Transverse colon (tissue), 4 donors: Measurements from ENCODE around the gene GRAP. TPM values are rescaled to one million over a fixed set of nuclear protein-coding genes. Genes with fewer than 3 reads are reported as not detected.
A peak's percentile ranks its signal among the peaks of the same experiment; 100 is the strongest.

Experiments
- DNase-seq: peaks from one replicate; pipeline ENCODE4 v3.0.0-alpha.2; 2019
- H3K27ac ChIP-seq, 4 donors: fragments of 200-600 bp; sonication (generic); 2 replicates each; pipeline ENCODE4 v1.5.1; 2016 to 2018; ENCODE audit warnings: inconsistent platforms in 4 of 4
- H3K27me3 ChIP-seq: fragments of 200-600 bp; sonication (generic); 2 replicates; pipeline ENCODE4 v1.5.1; 2017; ENCODE audit warnings: inconsistent platforms
- H3K36me3 ChIP-seq, 4 donors: fragments of 200-600 bp; sonication (generic); 2 replicates each; pipeline ENCODE4 v1.5.1; 2017 to 2019; ENCODE audit warnings: inconsistent platforms in 4 of 4
- H3K4me1 ChIP-seq, 4 donors: fragments of 200-600 bp; sonication (generic); 2 replicates each; pipeline ENCODE4 v1.5.1; 2017 to 2020; ENCODE audit warnings: inconsistent platforms in 4 of 4
- H3K4me3 ChIP-seq, 4 donors: fragments of 200-600 bp; sonication (generic); 1 replicate in 1 of 4; 2 replicates in 3 of 4; pipeline versions ENCODE4 v1.5.1 to v1.6.1; 2017 to 2019; ENCODE audit warnings: inconsistent platforms in 4 of 4
- H3K9me3 ChIP-seq, 2 donors: fragments of 200-600 bp; sonication (generic); 2 replicates each; pipeline ENCODE4 v1.5.1; 2017 to 2019; ENCODE audit warnings: inconsistent platforms in 2 of 2
- CTCF ChIP-seq, 5 experiments: fragments of 200-600 bp in 3 of 5; fragments of 450-650 bp in 2 of 5; sonication (generic) in 3 of 5; IDR thresholded peaks; 1 replicate in 2 of 5; 2 replicates in 3 of 5; pipeline ENCODE4 v1.5.1; 2016 to 2017; ENCODE audit warnings: antibody characterized with exemption in 5 of 5, inconsistent platforms in 3 of 5, mild to moderate bottlenecking in 2 of 5, moderate library complexity in 1 of 5
- EP300 ChIP-seq: sonication (generic); formaldehyde crosslinking; IDR thresholded peaks from one replicate; pipeline ENCODE4 v1.6.1; 2017; ENCODE audit warnings: antibody characterized with exemption, low read depth
- POLR2A ChIP-seq: fragments of 450-650 bp; IDR thresholded peaks from one replicate; pipeline ENCODE4 v1.6.1; 2016; ENCODE audit warnings: antibody characterized with exemption, mild to moderate bottlenecking, moderate library complexity
- POLR2AphosphoS5 ChIP-seq, 3 donors: sonication (generic); formaldehyde crosslinking; IDR thresholded peaks; one replicate each; pipeline ENCODE4 v1.6.1; 2016; ENCODE audit warnings: antibody characterized with exemption in 3 of 3
- WGBS, 2 donors: methylation state at CpG; one replicate each; pipeline ENCODE4 v1.1.5; 2018; ENCODE audit warnings: low coverage in 1 of 2; 5-methylcytosine and 5-hydroxymethylcytosine counted together
- in situ Hi-C, 4 donors: fragments of 200-750 bp; cut with MboI; loops; one replicate each; pipeline versions ENCODE4 v1.15.0 to v1.15.1; 2017; ENCODE audit warnings: low sequenced_read_pairs in 3 of 4, low pct_ligation_motif_present in 1 of 4, low pct_unique_long_range_greater_than_20kb in 1 of 4
- intact Hi-C: fragments of 100-400 bp; cut with DNase I; formaldehyde crosslinking; loops from one replicate; pipeline ENCODE4 v1.15.1; 2023; ENCODE audit warnings: low total_unique reads
- total RNA-seq, 4 donors: library from RNA; depleted of rRNA; stranded (reverse); fragments of >200 nt; gene quantifications; one replicate each; pipeline ENCODE4 v1.1.0, GENCODE V29; 2016

GRAP gene
- total RNA-seq, 4 donors from 2014 or later = 1.6 to 20.2 (median 5.5) TPM

- 69% methylated on average over 13 of the region's 13 CpGs; no CpG with 5 or more reads in 1 of the 2 donors for WGBS, 2 donors
- no peak for DNase-seq
- H3K4me3 ChIP-seq = no peak overlapping the region
- H3K9me3 ChIP-seq = no peaks in the 10 kb centered on the region
- no peaks in the 10 kb centered on the region for H3K36me3 ChIP-seq
- H3K27me3 ChIP-seq = no peaks in the 10 kb centered on the region
- H3K4me1 ChIP-seq = peaks cover 9 to 49% (median 39%) of the 10 kb centered on the region in 4 donors
- TF ChIP-seq POLR2AphosphoS5 (IDR thresholded peaks at IDR 0.05) (no peak), POLR2A (no peak), EP300 (no peak), CTCF (IDR thresholded peaks at IDR 0.05) (no peak)
- in situ Hi-C loops = no loop called here
- intact Hi-C loops = no loop called here
- peak overlapping the region; percentile 87 to 94 (median 88) for H3K27ac ChIP-seq
Measured at GRCh38 chr17:18980682-18981334, 65.9 kb downstream of the GRAP start.

- Histone ChIP-seq H3K4me3 (no peak overlapping the region), H3K27ac (no peak overlapping the region), H3K9me3 (no peaks in the 10 kb centered on the region), H3K36me3 (no peaks in the 10 kb centered on the region), H3K27me3 (no peaks in the 10 kb centered on the region), H3K4me1 (peaks cover 9 to 51% (median 46%) of the 10 kb centered on the region in 4 donors)
- intact Hi-C loops = no loop called here
- no peak for DNase-seq
- in situ Hi-C loops = no loop called here
- no peak for TF ChIP-seq POLR2AphosphoS5 (IDR thresholded peaks at IDR 0.05)
- TF ChIP-seq POLR2A = no peak
- TF ChIP-seq CTCF (IDR thresholded peaks at IDR 0.05) = no peak
- no peak for TF ChIP-seq EP300
- WGBS, 2 donors = 89% methylated on average over 17 of the region's 17 CpGs; no CpG with 5 or more reads in 1 of the 2 donors
Measured at GRCh38 chr17:18978655-18979054, 68.1 kb downstream of the GRAP start.

- 93% methylated on average over 13 of the region's 13 CpGs; no CpG with 5 or more reads in 1 of the 2 donors for WGBS, 2 donors
- intact Hi-C loops (no loop called here), in situ Hi-C loops (no loop called here)
- Histone ChIP-seq H3K27me3 (no peaks in the 10 kb centered on the region), H3K27ac (no peak overlapping the region), H3K9me3 (no peaks in the 10 kb centered on the region), H3K36me3 (no peaks in the 10 kb centered on the region), H3K4me1 (peaks cover 9 to 51% (median 44%) of the 10 kb centered on the region in 4 donors), H3K4me3 (no peak overlapping the region)
- TF ChIP-seq POLR2A = no peak
- no peak for TF ChIP-seq POLR2AphosphoS5 (IDR thresholded peaks at IDR 0.05)
- TF ChIP-seq EP300 = no peak
- no peak for TF ChIP-seq CTCF (IDR thresholded peaks at IDR 0.05)
- DNase-seq = no peak
Measured at GRCh38 chr17:18978050-18978449, 68.7 kb downstream of the GRAP start.

GRCh38 chr17:18977646-18978045, 69.1 kb downstream of the GRAP start:
- no peaks in the 10 kb centered on the region for H3K36me3 ChIP-seq
- peak overlapping the region in 2 of 4 donors; percentile 16 to 68 for H3K27ac ChIP-seq
- no peaks in the 10 kb centered on the region for H3K27me3 ChIP-seq
- H3K4me3 ChIP-seq = no peak overlapping the region
- in situ Hi-C loops (no loop called here), intact Hi-C loops (no loop called here)
- 83 to 86% methylated on average over 1 to 19 of the region's 19 CpGs for WGBS, 2 donors
- TF ChIP-seq POLR2AphosphoS5 (IDR thresholded peaks at IDR 0.05) = no peak
- peaks cover 9 to 47% (median 41%) of the 10 kb centered on the region in 4 donors for H3K4me1 ChIP-seq
- no peaks in the 10 kb centered on the region for H3K9me3 ChIP-seq
- DNase-seq = no peak
